ENCODE measurements around the gene ANK3.

GRCh38 chr10:60380781-60381180, 8.9 kb downstream of the ANK3 start:
- TF ChIP-seq CTCF (IDR thresholded peaks at IDR 0.05), result no peak
- TF ChIP-seq EP300 (IDR thresholded peaks at IDR 0.05), result no peak
- TF ChIP-seq POLR2AphosphoS5 (IDR thresholded peaks at IDR 0.05), result no peak
- no peak for TF ChIP-seq POLR2A (IDR thresholded peaks at IDR 0.05)
